Skeletal muscle satellite cell (primary cell): Measurements from ENCODE around the gene NRDE2.
"Not testable (repeated sequence)": the region's sequence is repeated elsewhere in the genome, so short reads cannot be mapped to it uniquely, and the experiment has no call there.

Experiments used
- H3K27me3 ChIP-seq: 2 replicates; pipeline ENCODE4 v1.7.0; 2013; ENCODE audit warnings: low read length; ENCODE audit not compliant: control insufficient read depth, insufficient read depth
- H3K36me3 ChIP-seq: 2 replicates; pipeline ENCODE4 v1.7.0; 2013; ENCODE audit warnings: mild to moderate bottlenecking, control low read depth, low read length; ENCODE audit not compliant: insufficient read depth
- H3K4me1 ChIP-seq: 2 replicates; pipeline ENCODE4 v1.7.0; 2013; ENCODE audit warnings: low read length; ENCODE audit not compliant: control insufficient read depth, insufficient read depth
- H3K4me2 ChIP-seq: 2 replicates; pipeline ENCODE4 v1.7.0; 2013; ENCODE audit warnings: mild to moderate bottlenecking, low read length
- H3K4me3 ChIP-seq: 2 replicates; pipeline ENCODE4 v1.7.0; 2013; ENCODE audit warnings: low read length
- H3K9ac ChIP-seq: 2 replicates; pipeline ENCODE4 v1.7.0; 2013; ENCODE audit warnings: mild to moderate bottlenecking, low read depth, low read length, moderate library complexity
- H3K9me3 ChIP-seq: replicated peaks from 2 replicates; pipeline ENCODE4 v1.7.0; 2013; ENCODE audit warnings: mild to moderate bottlenecking, control low read depth, low read length

Gene NRDE2

DNA sequence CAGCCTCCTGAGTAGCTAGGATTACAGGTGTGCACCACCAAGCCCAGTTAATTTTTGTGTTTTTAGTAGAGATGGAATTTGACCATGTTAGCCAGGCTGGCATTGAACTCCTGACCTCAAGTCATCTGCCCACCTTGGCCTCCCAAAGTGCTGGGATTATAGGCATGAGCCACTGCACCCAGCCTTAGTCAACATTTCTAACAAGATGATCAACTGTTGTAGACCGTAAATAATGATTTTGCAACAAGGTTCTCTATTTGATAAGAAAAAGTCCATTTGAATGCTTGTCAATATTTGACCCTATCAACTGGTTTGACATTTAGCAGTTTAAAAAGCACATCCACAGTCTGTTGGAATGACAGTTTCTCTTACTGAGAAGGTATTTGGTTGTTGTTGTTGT lies 25.2 kb upstream of the NRDE2 start:
- H3K4me3 ChIP-seq = no peak overlapping the region
- no peak overlapping the region for H3K4me2 ChIP-seq
- H3K9me3 ChIP-seq = no peaks in the 10 kb centered on the region
- H3K27me3 ChIP-seq = peaks cover 21% of the 10 kb centered on the region
- no peaks in the 10 kb centered on the region for H3K4me1 ChIP-seq
- H3K9ac ChIP-seq = no peak overlapping the region
- H3K36me3 ChIP-seq = no peaks in the 10 kb centered on the region

DNA sequence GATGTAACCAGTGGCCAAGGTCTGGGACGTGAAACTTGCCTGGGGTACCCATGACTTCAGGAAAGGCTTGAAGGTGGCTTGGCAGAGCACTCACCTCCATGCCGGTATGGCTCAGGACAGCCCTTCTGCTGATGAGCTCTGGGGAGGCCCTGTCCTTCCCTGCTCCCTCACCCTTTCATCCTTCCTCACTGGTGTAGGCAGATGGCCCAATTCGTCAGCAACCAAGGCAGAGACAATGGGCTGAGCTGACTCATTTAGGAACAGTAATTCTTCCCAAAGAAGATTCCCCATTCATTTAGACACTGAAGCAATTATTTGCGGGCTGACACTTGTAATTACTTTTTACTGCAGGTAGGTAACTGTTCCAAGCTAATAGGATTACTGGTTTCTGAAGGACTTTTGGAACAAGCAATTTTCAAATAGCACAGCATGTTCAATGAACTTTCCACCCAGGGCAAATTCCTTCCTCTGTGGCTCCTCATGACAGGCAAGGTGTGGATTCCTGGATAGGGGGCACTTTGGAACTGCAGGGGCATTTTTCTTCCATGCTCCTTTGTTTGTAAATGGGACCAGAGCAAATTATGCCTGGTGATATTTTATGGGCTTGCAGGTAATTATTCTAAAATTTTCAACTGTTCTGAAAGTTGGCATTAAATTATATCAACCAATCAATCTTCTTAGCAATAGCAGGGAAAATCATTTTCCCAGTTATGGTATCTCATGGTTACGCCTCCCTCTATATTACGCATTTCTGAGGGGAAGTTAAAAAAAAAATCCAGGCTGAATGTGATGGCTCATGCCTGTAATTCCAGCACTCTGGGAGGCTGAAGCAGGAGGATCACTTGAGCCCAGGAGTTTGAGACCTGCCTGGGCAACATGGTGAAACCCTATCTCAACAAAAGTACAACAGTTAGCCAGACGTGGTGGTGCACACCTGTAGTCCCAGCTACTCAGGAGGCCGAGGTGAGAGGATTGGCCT lies 24.1 kb upstream of the NRDE2 start:
- no peaks in the 10 kb centered on the region for H3K4me1 ChIP-seq

DNA sequence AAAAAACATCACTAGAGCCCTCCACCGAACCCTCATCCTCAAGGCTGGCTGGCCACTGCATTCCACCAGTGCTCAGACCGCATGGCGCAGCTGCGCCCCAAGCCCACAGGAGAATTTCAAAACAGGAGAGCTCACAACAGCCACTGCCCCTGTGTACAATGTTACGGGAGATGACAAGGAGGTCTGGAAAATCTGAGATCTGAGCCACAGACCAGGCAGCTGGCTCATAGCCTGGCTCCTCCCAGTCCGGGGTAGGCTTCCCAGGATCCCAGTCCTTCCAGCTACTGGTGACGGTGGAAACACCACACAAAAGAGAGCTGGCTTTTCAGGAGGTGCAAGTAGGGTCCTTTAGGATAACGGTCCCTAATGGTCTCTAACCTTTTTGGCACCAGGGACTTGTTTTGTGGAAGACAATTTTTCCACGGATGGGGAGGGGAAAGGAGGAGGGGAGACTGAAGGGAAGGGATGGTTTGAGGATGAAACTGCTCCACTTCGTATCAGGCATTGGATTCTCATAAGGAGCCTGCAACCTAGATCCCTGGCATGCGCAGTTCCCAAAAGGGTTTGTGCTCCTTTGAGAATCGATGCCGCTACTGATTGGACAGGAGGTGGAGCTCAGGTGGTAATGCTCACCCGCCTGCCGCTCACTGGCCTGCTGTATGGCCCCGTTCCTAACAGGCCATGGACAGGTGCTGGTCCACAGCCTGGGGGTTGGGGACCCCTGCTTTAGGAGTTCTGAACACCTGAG lies 23.0 kb upstream of the NRDE2 start:
- no peaks in the 10 kb centered on the region for H3K4me1 ChIP-seq
- no peak overlapping the region for H3K4me3 ChIP-seq

More for the DNA sequence above, 24.1 kb upstream of the NRDE2 start:
- H3K9me3 ChIP-seq = no peaks in the 10 kb centered on the region
- no peaks in the 10 kb centered on the region for H3K36me3 ChIP-seq
- no peak overlapping the region for H3K4me3 ChIP-seq
- peaks cover 21% of the 10 kb centered on the region for H3K27me3 ChIP-seq
- H3K9ac ChIP-seq = no peak overlapping the region
- no peak overlapping the region for H3K4me2 ChIP-seq

DNA sequence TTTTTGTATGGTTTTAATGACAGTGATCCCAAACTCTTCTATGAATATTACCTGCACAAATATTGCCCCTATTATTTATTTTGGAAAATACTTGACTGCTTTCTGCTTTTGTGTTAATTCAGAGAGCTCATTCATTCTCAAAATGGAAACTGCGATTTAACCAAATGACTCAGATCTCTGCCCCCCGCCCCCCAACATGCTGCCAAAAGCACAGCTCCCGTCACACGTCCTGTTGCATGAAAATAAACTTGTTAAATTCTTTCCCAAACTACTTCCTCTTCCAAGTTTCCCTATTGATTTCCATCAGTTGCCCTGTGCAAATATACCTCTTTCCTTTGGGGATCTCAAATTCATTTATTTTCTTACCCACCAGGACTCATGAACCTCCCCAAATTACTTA lies 18.0 kb upstream of the NRDE2 start:
- Histone ChIP-seq H3K4me1 (no peaks in the 10 kb centered on the region), H3K9me3 (no peaks in the 10 kb centered on the region), H3K27me3 (peaks cover 15% of the 10 kb centered on the region), H3K36me3 (no peaks in the 10 kb centered on the region), H3K4me2 (no peak overlapping the region), H3K9ac (no peak overlapping the region), H3K4me3 (no peak overlapping the region)

More for the DNA sequence above, 23.0 kb upstream of the NRDE2 start:
- H3K4me2 ChIP-seq = no peak overlapping the region
- H3K9me3 ChIP-seq = no peaks in the 10 kb centered on the region
- H3K36me3 ChIP-seq = no peaks in the 10 kb centered on the region
- no peak overlapping the region for H3K9ac ChIP-seq
- H3K27me3 ChIP-seq = peaks cover 20% of the 10 kb centered on the region

DNA sequence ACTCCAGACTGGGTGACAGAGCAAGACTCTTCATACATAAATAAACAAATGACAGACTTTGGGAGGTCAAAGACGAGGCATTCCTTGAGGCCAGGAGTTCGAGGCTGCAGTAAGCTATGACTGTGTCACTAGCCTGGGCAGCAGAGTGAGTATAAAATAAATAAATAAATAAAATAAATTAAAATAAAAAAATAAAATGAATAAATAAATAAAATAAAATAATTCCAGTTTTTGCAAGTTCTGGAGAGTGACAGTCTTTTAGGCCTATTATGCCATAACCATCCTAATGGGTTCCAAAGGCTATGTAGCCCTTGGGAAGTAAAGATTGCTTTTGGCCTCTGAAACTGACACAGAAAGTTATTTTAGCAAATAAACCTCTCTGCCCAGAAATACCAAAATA lies 16.5 kb upstream of the NRDE2 start:
- H3K4me3 ChIP-seq = no peak overlapping the region
- no peak overlapping the region for H3K9ac ChIP-seq

DNA sequence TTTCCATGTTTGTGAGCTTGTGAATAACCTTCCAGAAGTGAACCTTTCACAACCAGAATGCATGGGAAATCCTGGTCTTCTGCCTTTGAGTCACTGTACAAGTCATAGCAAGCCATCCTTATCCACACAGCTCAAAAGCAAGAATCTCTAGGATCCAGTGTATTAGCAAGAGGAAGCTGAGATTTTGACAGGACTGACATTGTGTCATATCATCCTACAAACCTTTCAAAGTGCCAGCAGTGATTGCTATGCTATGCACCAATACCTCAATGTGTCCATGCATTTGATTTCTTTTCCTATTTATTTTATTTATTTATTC lies 13.5 kb upstream of the NRDE2 start:
- no peaks in the 10 kb centered on the region for H3K4me1 ChIP-seq
- no peak overlapping the region for H3K9ac ChIP-seq
- H3K27me3 ChIP-seq = peaks cover 19% of the 10 kb centered on the region
- H3K9me3 ChIP-seq = no peaks in the 10 kb centered on the region
- H3K4me3 ChIP-seq = no peak overlapping the region
- no peaks in the 10 kb centered on the region for H3K36me3 ChIP-seq
- no peak overlapping the region for H3K4me2 ChIP-seq

More for the DNA sequence above, 16.5 kb upstream of the NRDE2 start:
- H3K36me3 ChIP-seq = no peaks in the 10 kb centered on the region
- H3K9me3 ChIP-seq = no peaks in the 10 kb centered on the region
- H3K4me1 ChIP-seq = no peaks in the 10 kb centered on the region
- no peak overlapping the region for H3K4me2 ChIP-seq
- peaks cover 19% of the 10 kb centered on the region for H3K27me3 ChIP-seq

DNA sequence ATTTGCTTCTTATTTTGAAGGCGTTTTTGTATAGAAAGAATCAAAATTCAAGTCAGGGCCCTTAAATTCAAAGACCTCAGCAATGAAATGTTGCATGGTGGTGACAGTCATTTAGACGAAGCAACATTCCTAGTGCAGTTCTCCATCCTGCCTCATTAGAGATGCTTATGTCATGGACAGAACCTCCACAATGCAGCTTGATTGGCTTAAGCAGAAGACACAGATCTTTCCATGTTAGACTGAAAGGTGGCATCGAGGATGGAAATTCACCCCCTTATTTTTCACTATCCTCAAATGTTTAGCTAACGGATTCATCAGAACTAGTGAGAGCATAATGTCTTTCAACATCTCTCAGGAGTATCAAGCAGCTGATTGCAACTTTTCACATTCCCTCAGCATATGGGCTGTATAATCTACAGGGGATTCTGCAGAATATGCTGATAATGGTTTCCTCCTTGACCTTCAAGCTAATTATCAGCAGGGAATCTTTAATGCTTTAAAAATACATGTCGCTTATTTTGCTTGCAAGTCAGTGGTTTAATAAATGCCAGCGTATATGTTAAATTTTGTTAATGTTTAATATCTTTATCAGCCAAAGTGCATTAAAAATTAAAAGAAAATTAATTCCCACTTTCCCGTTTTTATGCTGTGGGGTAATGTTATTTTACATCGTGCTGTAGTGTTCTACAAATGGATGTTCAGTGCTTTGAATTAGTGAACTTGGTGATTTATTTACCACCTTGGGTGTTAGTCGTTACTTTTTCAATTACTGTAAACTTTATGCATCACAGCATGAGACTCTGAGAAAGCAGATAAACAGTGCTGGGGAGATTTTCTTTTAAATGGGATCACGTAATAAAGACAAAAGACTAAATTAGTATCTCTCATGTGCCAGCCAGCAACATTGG lies 12.8 kb upstream of the NRDE2 start:
- no peak overlapping the region for H3K4me3 ChIP-seq
- H3K27me3 ChIP-seq = peaks cover 19% of the 10 kb centered on the region
- H3K4me2 ChIP-seq = no peak overlapping the region
- H3K9ac ChIP-seq = no peak overlapping the region
- no peaks in the 10 kb centered on the region for H3K36me3 ChIP-seq
- no peaks in the 10 kb centered on the region for H3K4me1 ChIP-seq
- no peaks in the 10 kb centered on the region for H3K9me3 ChIP-seq

DNA sequence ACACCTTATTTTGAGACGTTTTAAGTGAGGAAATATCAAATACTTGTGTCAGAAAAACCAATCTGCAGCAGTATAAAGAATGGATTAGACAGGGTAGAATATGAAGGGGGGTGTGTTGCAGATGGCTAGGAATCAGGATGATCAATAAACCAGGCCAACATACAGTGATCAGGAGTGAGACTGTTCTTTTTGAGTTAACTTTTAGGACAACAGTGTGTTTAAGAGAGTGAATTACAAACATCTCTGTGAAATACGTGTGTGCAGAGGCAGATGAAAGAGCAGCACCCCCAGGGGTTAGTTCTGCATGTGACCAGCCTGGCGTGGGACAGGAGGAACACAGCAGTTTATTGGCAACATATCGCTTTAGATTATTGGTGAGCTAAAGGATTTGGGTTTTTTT lies 10.6 kb upstream of the NRDE2 start:
- no peak overlapping the region for H3K4me2 ChIP-seq
- no peaks in the 10 kb centered on the region for H3K4me1 ChIP-seq
- peaks cover 26% of the 10 kb centered on the region for H3K27me3 ChIP-seq
- H3K36me3 ChIP-seq = no peaks in the 10 kb centered on the region
- no peak overlapping the region for H3K4me3 ChIP-seq
- no peak overlapping the region for H3K9ac ChIP-seq
- H3K9me3 ChIP-seq = no peaks in the 10 kb centered on the region

DNA sequence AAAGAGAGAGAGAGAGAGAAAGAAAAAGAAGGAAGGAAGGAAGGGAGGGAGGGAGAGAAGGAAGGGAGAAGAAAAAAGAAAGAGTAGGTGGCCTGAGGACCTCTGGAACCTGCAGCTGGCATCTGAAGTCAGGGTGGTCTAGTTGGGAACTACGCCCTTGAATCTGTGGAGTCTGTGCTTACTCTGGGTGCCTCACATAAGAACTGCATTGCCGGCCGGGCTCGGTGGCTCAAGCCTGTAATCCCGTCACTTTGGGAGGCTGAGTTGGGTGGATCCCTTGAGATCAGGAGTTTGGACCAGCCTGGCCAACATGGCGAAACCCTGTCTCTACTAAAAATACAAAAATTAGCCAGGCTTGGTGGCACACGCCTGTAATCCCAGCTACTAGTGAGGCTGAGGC lies 10.0 kb upstream of the NRDE2 start:
- Histone ChIP-seq H3K9me3 (no peaks in the 10 kb centered on the region), H3K4me2 (no peak overlapping the region), H3K27me3 (peaks cover 30% of the 10 kb centered on the region), H3K9ac (no peak overlapping the region), H3K4me1 (no peaks in the 10 kb centered on the region), H3K36me3 (no peaks in the 10 kb centered on the region), H3K4me3 (no peak overlapping the region)

DNA sequence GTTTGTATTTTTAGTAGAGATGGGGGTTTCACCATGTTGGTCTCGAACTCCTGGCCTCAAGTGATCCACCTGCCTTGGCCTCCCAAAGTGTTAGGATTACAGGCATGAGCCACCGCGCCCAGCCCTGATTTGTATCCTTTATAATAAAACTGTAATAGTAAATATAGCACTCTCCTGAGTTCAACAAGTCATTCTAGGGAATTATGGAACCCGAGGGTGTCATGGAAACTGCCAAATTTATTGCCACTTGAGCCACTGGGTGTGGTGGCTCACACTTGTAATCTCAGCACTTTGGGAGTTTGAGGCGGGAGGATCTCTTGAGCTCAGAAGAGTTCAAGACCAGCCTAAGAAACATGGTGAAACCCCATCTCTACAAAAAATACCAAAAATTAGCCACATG lies 9.5 kb upstream of the NRDE2 start:
- not testable (repeated sequence) for H3K4me1 ChIP-seq, H3K9me3 ChIP-seq, H3K9ac ChIP-seq, H3K4me3 ChIP-seq, H3K4me2 ChIP-seq, H3K36me3 ChIP-seq
- H3K27me3 ChIP-seq = peaks cover 35% of the 10 kb centered on the region

DNA sequence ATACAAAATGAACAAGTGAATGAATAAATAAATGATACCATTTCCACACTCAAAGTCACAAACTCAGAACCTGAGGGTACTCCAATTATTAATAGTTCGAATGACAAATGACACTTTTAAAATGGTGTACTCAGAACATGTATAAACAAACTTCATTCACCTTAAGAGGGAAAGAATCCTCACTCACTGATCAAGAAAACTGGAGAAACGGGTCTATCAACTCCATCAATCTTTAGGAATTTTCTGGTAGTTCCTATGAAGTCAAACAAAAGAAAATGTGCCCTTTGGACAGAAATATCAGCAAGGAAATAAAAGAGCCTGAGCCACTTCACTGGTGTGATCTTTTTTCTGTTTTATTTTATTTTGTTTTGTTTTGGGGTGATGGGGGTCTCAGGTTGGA lies 5.2 kb upstream of the NRDE2 start:
- no peak overlapping the region for H3K9ac ChIP-seq
- no peaks in the 10 kb centered on the region for H3K36me3 ChIP-seq
- H3K27me3 ChIP-seq = peaks cover 46% of the 10 kb centered on the region
- no peaks in the 10 kb centered on the region for H3K9me3 ChIP-seq
- H3K4me1 ChIP-seq = no peaks in the 10 kb centered on the region
- no peak overlapping the region for H3K4me2 ChIP-seq
- H3K4me3 ChIP-seq = no peak overlapping the region
